SK-N-MC (cell line): ENCODE data around the gene DMBT1.

Source experiments
- EZH2 ChIP-seq: fragments of 200-600 bp; sonication (generic); IDR thresholded peaks from one replicate; pipeline ENCODE4 v1.6.1; 2017; ENCODE audit warnings: antibody characterized with exemption
- FOXP2 ChIP-seq: optimal IDR thresholded peaks from 2 replicates; pipeline ENCODE3; 2011; ENCODE audit warnings: mild to moderate bottlenecking, moderate library complexity; ENCODE audit not compliant: insufficient read depth; ENCODE audit errors: extremely low read length, control extremely low read depth
- POLR2AphosphoS5 ChIP-seq: IDR thresholded peaks from 2 replicates; pipeline ENCODE4 v1.6.1; 2012; ENCODE audit warnings: mild to moderate bottlenecking, low read depth, low read length, borderline replicate concordance

- TF ChIP-seq EZH2: no peak
- no peak for TF ChIP-seq POLR2AphosphoS5
- no peak for TF ChIP-seq FOXP2
Measured at GRCh38 chr10:122525788-122526187, 34.8 kb upstream of the DMBT1 start.
